Activated CD8-positive, alpha-beta memory T cell treated with anti-CD3 and anti-CD28 coated beads for 24 hours (primary cell): Measurements from ENCODE around the gene FXR1.
"Not testable (repeated sequence)": the region's sequence is repeated elsewhere in the genome, so short reads cannot be mapped to it uniquely, and the experiment has no call there.

Source experiments
- DNase-seq: peaks from one replicate; pipeline ENCODE4 v3.0.0-alpha.2; 2020

Gene FXR1

GRCh38 chr3:180940826-180941225 is 28.4 kb downstream of the FXR1 start:
- no peak for DNase-seq

GRCh38 chr3:180947761-180948390 is 35.4 kb downstream of the FXR1 start:
- no peak for DNase-seq

DNA sequence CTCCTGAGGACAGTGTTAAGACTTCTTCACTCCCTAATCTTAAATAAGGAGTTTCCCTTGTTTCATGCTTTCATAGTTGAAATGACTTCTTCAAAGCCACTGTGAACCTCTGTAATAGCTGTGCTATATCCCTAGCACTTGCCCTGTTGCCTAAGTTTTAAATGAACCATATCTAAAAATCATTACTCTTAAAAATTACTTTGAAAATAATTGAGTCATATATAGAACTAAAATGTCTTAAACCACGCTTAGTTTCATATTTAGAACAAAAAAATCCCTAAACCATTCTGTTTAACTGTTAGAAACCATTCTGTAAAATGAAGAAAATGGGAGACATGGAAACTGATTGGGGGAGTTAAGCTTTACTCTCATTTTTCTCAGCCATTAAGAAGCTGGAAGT is 47.2 kb downstream of the FXR1 start:
- DNase-seq = no peak

DNA sequence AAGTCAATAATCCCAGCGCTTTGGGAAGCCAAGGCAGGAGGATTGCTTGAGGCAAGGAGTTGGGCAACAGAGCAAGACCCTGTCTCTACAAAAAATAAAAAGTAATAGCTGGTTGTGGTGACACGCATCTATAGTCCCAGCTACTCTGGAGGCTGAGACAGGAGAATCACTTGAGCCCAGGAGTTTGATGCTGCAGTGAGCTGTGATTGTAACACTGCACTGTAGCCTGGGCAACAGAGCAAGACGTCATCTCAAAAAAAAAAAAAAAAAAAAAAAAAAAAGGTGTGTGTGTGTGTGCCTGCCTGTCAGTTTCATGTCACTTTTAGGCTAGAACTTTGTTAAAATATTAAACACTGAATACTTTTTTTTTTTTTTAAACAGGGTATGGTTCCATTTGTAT is 48.6 kb downstream of the FXR1 start:
- DNase-seq = no peak

- no peak for DNase-seq
Measured at GRCh38 chr3:180961552-180961951, 49.1 kb downstream of the FXR1 start.

DNA sequence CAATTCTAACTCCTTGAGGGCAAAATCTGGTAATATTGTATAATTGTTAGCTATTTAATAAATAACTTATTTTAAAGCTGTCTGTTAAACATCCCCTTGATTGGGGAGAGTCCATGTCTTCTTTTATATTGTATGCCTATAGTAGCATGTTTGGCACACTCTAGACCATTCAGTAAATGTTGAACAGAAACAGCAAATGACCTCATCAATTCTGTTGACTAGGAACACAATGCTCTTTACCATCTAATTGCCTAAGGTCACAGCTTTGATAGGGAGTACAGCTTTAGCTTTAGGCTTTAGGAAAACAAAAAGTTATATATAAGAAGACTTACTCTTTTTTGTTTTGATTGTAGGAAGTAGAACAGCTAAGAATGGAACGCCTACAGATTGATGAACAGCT is 50.1 kb downstream of the FXR1 start:
- DNase-seq = no peak

- no peak for DNase-seq
Measured at GRCh38 chr3:180970931-180971330, 58.5 kb downstream of the FXR1 start.

DNA sequence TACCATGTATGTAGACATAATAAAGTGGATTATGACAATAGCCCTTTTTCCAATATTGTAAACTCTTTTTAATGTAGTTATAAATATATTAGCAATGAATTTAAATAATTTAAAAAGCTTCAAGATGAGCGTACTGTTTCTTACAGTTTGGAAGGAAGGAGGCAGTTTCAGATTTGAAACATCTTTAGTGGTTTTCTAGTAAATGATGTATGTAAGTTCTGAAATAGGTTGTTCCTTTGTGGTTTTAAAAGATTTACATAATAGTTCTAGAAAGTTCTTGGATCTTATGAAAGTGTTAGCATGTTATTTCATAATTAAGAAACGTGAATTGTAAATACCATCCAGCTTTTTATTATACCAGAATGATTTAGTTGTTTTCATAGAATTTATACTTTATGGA is 61.1 kb downstream of the FXR1 start:
- DNase-seq = no peak

GRCh38 chr3:180974286-180974685 is 61.8 kb downstream of the FXR1 start:
- no peak for DNase-seq

GRCh38 chr3:180977498-180977897 is 65.0 kb downstream of the FXR1 start:
- DNase-seq = no peak

- no peak for DNase-seq
Measured at GRCh38 chr3:180979961-180980360, 67.5 kb downstream of the FXR1 start.

DNA sequence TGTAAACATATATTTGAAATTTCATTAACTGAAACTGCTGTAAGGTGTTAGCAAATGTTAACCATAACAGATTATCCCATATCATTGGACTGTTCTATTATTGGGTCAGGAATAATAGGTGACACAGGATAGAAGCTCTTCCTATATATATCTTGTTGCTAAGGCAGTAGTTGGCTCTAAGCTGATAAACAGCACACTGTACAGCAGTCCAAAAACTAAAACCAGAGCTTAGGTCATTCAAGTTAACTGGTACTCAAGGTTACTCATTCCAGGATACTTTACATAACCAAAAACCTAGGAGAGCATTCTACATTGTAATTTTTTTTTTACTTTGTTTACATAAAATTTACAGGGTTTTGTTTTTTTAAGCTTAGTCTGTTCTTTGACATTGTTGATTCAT is 68.1 kb downstream of the FXR1 start:
- no peak for DNase-seq

- DNase-seq = no peak
Measured at GRCh38 chr3:180981912-180982311, 69.4 kb downstream of the FXR1 start.

DNA sequence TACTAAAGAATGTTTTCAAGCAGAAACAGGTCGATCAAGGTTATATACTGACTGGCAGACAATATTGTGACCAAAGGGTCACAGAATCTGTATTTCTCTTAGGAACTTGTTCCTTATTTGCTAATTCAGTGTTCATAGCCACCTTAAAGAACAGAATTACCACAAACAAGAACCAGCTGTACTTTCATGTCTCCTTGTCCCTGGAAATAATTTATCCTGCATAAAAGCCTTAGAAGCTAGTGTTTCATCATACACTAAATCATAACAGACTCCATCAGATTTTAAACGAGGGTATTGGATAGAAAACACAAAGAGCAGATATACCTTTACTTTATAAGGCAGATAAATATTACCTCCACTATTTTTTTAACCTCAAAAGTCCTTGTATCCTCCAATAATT is 70.7 kb downstream of the FXR1 start:
- DNase-seq = no peak

DNA sequence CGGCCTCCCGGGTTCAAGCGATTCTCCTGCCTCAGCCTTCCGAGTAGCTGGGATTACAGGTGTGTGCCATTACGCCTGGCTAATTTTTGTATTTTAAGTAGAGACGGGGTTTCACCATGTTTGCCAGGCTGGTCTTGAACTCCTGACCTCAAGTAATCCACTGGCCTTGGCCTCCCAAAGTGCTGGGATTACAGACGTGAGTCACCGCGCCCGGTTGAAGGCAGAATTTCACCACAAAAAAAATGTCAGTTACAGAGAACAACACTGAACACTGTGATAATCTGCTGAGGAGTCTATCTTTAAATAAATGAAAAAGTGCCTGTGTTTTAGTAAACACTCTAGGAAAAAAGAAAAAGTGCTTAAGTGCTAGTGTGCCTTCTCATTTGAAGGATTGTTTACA is 73.9 kb downstream of the FXR1 start:
- DNase-seq = not testable (repeated sequence)

- DNase-seq = no peak
Measured at GRCh38 chr3:180987344-180987743, 74.9 kb downstream of the FXR1 start.

GRCh38 chr3:180989291-180990163 is 77.1 kb downstream of the FXR1 start, which contains the start of gene DNAJC19:
TSS of gene DNAJC19 (minus strand) at chr3:180989736. CDS start at chr3:180989602, 134 bp downstream.
- peak; percentile 92 for DNase-seq

DNA sequence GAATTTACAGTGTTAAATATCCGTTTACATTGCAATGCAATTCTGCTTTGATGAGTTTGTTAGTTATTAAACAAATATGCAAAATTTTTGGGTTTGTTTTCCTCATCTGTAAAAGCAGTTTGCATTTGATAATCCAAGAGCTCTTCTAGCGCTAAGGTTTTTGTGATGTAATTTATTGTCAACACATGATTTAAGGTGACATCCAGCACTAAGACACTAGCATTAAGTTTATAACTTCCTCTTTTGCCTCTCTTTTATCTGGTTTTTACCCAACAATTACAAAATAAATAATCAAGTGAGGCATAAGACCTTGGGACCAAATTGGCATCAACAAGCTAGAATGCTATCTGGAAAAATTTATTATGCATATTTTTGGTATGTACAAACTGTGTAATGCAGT is 78.0 kb downstream of the FXR1 start:
- DNase-seq = no peak

DNA sequence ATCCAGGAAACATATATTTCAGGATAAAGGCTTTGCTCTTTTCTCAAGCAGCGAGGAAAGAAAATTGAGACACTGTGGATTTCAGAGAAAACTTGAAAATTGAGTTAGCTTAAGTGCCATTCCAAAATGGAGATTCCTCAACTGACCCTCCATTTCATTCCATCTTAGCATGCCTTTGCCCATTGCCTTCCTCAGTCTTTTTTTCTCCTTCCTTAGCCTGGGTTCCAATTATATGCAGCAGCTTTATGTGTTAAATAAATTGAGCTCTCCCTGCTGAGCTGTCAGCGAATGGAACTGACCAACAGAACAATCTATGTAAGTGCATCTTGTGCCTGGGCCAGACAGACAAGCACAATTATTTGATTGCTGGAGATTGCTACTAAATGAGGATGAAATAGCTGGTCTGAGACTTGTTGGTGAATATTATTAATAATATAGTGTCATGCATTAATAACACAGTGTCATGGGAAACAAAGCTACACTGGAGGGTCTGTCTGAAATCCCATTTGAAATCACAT is 84.0 kb downstream of the FXR1 start:
- no peak for DNase-seq

GRCh38 chr3:181002331-181002730 is 89.9 kb downstream of the FXR1 start:
- not testable (repeated sequence) for DNase-seq

DNA sequence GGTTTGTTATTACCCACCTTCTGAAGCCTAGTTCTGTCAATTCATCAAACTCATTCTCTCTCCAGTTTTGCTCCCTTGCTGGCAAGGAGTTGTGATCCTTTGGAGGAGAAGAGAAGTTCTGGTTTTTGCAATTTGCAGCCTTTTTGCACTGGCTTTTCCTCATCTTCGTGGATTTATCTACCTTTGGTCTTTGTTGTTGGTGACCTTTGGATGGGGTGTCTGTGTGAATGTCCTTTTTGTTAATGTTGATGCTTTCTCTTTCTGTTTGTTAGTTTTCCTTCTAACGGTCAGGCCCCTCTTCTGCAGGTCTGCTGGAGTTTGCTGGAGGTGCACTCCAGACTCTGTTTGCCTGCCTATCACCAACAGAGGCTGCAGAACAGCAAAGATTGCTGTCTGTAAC is 91.0 kb downstream of the FXR1 start:
- not testable (repeated sequence) for DNase-seq

DNA sequence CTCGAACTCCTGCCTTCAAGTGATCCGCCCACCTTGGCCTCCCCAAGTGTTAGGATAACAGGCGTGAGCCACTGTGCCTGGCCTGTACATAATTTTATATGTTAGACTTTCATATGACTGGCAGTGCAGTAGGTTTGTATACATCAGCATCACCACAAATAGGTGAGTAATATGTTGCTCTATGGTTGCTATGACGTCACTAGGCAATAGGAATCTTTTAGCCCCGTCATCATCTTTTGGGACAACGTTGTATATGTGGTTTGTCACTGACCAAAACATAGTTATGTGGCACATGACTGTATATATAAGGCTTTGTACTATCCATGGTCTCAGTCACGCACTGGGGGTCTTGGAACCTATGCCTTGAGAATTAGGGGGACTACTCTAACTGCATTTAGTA is 94.1 kb downstream of the FXR1 start:
- DNase-seq = no peak

- DNase-seq = no peak
Measured at GRCh38 chr3:181007262-181007661, 94.8 kb downstream of the FXR1 start.

- no peak for DNase-seq
Measured at GRCh38 chr3:181008796-181009195, 96.3 kb downstream of the FXR1 start.
